Effector CD4-positive, alpha-beta T cell (primary cell): ENCODE data around the gene EMILIN2.

ENCODE experiments used
- DNase-seq: peaks from one replicate; pipeline ENCODE4 v3.0.0-alpha.2; 2020

EMILIN2 gene

DNA sequence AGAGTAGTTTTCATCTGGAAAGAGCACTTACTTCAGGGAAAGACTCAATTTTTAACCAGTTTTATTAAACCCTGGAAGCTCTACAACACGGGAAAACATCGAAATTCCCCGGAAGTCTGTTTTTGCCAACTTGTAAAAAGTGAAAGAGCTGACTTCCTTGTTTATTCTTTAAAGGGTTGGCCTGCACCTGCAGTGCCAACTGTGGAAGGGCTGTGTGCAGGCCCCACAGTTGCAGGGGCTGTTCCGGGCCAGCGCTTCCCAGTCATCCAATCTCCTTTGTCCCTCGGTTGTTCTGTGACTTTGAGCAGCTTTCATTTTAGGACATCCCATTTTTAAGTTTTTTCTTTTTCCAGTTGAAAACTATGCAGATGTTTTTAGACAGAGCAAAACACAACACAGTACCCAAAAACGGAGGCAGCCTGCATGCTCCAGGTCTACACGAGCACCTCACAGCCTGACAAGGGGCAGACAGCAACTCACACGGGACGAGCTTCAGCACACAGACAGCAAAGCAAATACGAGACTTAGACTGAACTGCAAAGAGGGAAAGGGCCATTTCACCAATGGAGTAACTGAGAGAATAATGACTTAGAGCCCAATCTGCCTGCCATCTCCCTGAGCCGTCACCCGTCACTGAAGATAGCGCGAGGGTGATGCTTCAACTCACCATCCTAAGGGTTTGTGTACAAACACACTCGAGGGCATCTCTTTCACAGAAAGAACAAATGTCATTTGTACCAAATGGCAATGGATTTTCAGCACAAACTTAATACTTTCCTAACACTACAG, 70.6 kb downstream of the EMILIN2 start:
- DNase-seq = no peak

DNA sequence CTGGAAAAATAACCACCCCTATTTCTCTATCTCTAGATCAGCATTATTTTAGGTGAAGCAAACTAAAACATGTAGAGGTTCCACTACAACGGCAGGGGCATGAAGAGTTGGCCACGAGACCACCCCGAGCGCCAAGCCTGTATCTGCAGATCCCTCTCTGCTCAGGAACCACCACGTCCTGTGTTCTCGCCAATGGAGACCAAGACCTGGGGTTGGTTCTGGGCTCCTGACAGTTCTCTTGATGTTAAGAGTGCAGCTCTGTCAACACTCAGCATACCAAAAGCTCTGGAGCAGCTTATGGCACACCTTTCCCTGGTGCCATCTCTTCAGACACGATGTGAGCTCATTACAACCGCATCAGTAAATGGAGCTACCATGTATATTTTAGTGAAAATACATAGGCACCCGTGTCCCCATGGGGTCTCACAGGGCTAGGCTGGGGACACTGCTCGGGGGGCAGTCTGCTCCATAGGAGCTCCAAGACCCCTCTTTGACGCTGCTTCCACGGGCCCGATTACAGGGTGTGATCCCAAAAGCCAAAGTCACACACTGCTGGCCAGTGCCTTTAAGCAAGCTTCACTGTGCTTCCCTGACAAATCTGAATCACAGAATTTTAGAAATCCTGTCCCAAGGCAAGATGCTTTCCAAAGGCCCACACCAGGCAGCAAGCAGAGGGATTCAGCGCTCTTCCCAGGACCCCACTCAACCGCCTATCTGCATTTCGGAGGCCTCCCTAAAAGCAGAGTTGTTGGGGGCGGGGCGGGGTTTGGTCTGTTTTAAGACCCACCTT, 72.2 kb downstream of the EMILIN2 start:
- DNase-seq = no peak

DNA sequence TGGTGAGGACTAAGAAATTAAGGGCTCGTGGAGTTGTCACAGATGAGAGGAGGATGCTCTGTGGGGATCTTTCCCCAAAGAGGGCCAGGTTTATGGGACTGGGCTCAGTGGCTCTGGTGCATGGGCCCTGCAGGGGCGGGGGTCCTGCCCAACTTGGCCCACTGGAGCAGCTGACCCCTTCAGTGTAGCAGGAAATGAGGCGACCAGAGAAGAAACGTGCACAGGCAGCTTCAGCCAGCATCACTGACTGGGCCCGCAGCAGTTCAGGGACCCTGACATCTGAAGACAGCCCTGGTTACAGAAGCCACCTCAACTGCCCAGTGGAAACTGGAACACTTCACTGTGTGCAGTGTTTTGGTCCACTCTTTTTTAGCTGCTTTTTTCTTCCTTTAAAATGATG, 72.8 kb downstream of the EMILIN2 start:
- DNase-seq = no peak

DNA sequence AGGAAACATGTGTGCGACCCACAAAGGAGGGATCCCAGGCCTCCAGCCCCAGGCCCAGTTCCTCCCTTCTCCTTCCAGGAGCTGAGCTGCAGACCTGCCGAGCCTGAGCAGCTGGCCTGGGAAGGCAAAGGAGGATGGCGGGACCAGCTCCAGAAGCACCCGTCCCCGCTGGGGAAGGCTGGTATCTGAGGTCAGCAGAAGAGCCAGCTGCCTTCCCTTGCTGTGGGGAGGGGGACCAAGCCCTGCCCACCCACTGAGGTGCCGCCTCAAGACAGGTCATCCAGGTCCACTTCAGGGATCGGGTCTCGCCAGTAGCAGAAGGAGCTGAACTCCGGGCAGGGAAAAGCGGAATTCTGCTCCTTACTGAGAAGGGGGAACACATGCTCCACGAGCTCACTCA, 73.2 kb downstream of the EMILIN2 start:
- no peak for DNase-seq

DNA sequence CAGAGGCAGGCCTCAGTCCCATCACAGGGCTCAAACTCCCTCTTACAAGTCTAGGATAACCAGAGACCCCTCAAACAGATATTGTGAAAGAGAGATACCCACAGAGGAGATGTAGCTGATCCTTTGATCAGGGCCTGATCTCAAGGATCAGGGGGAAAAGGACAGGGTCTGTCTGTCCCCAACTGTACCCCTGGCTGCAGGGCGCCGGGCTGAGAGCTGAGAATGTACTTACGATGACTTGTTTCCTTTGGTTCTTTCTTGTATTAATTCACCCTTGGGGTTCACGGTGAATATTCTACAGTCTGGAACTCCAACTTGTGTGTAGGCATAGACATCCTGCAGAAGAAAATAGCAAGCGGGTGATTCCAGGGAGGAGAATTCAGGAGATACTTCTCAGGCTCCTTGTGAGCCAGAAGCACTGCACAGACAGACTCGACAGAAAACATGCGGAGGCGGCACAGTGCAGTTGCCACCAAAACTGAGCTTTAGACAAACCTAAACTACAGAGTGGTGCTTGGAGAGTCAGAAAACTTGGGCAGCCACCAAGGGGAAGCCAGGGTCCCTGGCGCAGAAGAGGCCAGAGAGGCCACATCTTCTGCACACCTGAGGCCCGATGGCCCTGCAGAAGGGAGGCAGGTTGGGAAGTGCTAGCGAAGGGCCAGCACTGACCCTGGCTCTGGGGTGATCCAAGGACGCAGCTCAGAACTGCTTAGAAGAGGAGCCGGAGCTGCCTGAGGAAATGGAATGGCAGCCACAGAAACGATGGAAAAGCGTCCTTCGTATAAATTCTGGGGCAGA, 73.9 kb downstream of the EMILIN2 start:
- no peak for DNase-seq

DNA sequence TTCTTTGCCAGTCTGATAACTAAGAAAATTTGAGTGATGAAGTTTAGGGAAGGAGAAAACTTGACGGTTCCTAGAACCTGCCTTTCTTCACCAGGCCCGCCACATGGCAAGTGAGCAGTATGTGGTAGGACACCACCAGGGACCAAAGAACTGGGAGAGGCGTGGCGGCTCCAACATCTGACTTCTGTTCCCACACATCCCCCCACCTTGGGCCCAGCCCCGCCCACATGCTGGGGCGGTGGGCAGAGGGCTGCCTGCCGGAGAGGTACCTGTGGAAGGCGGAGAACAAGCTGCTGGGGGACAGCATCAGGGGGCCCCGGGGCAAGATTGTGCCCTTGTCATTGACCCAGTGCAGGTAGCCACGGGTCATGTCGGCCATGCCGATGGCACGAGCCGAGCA, 75.0 kb downstream of the EMILIN2 start:
- DNase-seq = no peak

DNA sequence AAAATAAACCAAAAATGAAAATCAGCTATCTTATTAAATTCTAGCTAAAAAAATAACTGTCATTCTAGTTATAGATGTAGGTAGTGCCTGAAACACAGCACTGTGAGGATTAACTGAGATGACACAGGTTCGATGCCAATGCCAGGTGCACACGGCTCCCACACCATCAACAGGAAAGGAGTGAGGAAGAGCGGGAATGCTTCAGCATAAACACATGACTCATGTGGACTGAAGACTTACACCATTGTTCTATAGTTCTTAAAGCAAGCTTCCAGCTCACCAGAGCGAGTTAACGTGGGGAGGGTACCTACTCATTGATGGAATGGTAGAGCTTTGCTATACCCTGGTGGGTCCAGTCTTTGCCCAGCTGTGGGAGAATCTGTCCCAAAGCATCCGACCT, 76.7 kb downstream of the EMILIN2 start:
- DNase-seq = no peak

DNA sequence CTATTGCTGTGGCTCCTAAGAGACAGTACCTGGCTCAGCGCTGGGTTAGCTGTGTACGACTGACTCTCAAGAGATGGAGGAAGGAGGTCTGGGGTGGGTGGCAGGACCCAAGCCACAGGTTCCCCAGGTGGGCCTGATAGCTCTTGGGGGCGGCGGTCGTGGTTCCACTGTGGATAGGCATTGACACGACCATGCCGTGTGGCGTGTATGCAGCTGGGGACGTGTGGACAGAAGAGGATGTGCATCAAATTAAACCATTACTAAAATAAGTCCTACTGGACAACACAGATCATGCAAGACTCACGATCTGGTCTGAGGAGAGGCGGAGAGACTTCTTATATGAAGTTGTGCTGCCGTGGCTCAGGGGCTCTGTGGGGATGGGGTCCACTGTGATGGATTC, 78.1 kb downstream of the EMILIN2 start:
- DNase-seq = no peak

DNA sequence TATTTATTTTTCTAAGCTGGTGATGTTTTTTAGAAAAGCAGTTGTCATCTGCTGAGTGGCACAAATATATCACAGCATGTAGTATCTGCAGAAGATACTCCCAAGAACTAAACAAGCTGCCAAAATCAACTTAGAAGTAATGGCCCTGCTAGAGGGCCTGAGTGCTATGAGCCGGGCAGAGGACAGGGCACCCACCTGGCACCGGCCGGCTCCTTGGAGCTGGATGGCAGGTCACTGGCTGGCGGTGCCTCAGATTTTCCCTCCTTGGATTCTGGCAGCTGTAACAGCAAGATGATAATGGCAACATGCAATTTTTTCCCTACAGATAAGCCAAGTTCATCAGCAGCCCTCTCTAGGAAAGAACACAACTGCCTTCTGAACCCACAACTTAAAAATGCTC, 79.7 kb downstream of the EMILIN2 start:
- DNase-seq = no peak

DNA sequence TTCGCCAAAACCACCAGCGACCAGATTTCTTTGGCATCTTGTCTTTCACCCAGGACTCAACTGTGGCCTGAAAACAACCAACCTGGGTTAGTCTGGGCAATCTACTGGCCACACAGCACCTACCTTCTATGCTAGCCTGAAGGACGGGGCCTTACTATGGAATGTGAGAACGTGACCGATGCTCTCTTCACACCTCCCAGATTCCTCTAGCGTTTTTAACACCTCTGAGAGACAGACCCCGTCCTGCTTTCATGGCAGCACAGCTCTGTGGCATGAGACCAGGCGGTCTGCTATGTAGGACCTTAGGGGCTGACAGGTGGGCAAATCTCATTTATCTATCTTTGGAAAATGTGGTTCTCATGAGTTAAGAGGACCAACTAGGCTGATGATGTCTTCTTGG, 80.9 kb downstream of the EMILIN2 start:
- DNase-seq = no peak

DNA sequence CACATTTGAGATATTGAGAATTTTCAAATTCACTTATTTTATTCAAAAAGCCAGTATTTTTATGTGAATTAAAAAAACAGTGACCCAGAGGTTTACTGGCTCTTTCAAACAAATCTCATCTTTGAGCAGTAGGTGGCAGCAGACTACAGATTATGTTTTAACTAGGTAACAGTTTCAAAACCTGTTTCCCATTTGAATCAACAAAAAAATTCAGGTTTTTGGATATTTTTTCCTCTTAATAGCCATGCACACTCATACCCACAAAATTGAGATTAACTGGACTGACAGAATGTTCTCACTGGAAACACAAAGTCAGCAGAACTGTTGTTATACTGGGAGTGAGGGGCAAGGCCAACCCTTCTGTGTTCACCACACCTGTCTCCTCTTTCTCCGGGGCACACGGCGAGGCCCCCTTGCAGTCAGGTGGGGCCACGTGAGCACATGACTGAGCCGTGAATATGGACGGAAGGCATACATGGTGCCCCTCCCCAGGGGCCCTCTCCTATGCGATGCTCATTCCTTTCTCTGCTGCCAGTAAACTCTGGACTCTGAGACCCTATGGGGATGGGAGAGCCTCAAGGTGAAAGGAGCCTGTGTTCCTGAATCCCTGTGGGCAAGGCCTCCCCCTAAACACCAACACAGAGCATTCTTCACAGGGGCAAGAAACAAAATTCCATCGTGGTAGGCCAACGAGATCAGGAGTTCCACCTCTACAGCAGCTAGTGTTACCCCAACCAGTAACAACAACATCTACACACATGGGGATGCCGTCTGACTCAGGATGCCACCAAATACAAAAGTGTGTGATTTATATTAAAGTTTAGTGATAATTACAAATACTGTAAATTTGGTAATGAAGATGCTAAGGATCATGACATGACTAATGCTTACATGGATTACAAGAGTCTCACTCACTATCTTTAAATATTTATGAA, 85.7 kb downstream of the EMILIN2 start:
- peak; percentile 62 for DNase-seq

DNA sequence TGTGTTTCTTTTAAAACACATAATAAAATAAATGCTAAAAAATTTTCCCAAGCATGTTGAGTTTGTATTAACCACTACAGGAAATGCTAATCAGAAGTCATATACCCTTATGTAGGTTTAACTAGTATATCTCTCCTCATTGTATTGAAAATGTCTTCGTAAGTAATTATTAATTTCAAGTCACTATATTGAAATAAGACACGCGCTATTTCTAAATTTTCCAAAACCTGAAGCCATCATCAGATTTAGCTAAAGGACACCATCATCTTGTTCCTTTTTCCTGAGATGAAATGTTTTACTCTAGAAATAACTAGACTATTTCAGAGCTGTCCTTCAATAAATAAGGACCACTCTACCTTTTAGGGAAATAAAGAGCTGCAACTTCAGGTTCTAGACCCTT, 87.2 kb downstream of the EMILIN2 start:
- DNase-seq = no peak

DNA sequence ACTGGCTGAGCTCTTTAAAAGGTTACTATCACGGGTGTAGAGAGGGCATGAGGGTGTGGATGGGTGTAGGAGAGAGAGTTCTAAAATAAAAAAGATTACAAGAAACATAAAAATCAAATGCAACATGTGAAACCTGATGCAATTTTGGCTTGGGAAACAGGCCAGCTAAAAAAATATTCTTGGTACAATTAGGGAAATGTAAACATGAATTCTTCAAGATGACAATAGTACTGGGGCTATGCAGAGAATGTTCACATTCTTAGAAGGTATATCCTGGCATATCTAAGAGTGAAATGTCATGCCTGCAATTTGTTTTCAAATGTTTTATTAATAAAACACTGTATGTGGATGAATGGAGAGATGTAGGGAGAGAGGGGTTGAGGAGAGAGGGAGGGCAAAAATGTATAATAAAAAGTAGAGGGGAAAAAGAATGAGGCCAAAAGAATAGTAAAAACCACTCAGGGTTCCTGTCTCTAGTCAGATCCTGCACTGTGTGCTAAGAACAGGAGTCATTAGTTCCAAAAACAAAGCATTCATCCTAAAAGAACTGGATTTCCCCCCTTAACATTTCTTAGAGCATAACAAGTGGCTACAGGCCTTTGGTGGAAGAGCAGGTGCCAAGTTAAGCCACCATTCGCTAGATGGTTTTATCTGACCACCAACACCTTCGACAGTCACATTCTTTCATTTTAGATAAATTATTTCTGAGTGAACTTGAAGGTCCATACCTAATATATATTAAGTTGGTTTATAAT, 88.8 kb downstream of the EMILIN2 start:
- DNase-seq = no peak

DNA sequence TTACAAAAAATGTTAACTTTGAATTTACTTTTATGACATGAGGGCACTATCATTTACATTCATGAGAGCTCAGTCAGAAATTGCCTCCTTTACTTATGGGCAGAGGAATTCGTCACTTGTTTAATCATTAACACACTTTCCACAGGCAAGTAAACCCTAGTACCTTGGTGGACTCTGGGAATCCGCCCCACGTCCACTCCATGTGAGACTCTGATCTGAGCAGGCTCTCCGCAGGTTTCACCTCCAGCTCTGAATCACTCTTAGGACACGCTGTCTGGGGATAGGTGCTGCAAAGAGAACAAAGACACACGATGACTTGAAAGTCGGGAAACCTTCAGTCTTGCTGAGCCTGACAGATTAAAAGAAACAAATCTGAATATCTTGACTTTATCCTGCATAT, 92.5 kb downstream of the EMILIN2 start:
- DNase-seq = no peak

DNA sequence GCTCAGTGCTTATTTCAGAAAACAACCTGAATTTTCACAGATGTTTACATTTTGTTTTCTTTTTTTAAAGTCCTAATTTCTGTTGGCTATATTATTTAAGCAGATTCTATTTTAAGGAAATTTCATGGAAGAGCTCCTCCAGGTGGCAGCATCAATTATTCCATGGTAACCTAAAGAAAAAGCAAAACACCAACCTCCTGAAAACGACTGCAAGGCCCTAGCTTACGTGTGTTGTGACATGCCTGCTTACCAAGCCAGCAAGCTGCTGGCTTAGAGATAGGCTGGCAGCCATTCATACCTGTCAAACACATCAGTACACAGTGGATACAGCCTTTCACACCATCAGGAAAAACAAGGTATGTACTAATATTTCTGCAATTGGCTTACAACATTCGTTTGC, 101.2 kb downstream of the EMILIN2 start:
- DNase-seq = no peak

DNA sequence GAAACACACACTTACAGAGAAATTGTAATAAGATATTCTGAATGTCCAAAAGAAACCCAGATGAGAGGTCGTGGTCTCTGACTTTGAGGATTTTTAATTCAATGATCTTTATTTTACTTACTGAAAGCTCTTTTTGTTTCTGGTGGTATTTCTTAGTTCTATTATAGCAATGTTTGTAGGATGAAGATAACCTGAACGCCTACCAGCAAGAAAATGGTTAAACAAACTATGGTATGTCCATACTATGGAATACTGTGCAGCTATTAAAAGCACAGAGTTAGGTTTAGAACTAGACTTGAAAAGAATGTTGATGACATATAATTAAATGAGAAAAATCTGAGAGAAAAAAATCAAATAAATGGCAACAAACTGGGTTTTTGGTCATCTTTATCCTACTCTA, 105.8 kb downstream of the EMILIN2 start:
- DNase-seq = no peak

DNA sequence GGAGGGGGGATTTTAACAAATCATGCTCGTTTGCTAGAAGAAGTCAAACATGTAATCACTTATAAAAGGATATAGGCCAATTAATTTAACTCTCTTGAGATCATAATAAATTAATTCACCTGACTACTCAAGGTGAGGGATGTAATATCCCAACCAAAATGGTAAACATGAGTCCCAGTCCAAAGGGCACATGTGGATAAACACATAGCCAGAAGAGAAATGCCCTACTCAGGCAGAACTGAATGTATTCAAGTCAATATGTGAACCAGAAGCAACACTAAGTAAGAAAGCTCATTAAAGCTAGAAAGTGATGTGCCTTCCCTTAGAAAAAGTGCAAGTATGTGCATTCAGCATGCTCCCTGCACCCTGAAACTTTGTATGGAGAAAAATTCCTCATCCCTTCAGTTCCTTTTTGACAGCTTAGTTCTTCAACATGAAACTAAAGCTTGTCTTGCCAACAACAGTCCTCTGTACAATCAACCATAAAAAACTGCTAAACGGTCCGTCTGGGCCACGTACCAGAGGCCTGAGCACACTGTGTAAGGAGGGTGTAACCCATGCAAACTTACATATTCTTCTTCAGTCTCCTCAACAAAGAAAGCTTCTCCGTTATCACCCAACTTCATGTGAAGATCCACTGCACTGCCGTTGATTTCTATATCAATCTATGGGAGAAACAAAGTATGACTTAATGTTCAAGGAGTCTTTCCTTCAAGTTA, 107.3 kb downstream of the EMILIN2 start:
- no peak for DNase-seq

DNA sequence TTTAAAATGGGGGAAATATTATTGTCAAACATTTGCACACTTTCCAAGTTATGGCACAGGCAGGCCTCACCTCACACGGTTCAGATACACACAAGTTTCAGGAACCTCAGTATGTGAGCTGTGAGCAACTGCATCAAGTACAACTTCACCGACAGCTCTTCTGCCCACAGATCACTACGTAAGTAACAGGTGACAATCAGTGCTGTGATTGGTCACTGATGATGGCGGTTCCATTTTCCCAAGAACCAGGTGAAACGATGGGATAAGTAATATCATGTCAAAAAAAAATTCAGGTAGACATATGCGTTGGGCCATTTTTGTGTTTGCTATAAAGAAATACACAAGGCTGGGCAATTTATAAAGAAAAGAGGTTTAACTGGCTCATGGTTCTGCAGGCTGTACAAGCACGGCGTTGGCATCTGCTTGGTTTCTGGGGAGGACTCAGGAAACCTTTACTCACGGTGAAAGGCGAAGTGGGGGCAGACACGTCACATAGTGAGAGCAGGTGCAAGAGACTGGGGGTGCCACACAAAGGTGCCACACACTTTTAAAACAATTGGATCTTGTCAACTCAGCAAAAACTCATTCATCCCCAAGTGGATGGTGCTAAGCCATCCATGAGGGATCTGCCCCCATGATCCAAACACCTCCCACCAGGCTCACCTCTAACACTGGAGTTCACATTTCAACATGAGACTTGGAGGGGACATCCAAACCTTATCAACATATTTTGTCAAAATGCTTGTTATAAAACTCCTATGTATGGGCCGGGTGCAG, 108.3 kb downstream of the EMILIN2 start:
- no peak for DNase-seq

DNA sequence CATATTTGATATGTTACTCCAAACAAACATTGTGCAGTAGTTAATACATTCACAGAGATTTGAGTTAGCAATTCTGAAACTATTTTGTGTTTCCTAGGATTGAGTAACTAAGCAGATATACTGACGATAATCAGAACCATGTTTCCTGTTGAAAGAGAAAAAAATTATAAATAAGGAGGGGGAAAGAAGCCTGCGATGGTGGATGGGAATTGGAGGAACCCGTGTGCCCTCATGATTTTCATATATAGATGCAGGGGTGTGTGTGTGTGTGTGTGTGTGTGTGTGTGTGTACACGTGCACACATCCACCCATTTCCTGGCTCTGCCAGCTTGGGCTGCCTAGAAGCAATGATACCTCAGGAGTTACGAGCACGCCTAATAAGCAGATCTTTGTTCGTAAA, 109.2 kb downstream of the EMILIN2 start:
- DNase-seq = no peak

DNA sequence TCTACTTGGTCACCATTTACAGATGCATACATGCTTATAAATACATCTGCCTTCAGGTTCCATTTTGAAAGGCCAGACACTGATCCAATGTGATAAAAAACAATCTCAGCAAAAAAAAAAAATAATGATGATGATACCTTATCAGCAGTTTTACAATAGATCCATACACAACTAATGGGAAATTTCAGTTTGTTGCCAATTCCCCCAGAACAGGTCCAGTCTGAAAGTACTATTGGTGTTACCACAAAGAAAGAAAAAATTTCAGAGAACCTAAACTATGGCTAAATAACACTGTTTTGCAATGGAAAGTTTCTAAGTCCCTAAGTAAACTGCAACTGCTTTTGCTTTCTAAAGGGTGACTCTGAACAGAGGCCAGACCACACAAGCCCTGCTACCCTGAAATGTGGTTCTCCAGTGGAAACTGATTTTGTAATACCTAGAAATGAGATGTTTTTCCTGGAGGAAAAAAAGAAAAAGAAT, 112.1 kb downstream of the EMILIN2 start:
- DNase-seq = no peak
